ENCODE measurements around the gene UGT1A8. TPM values are rescaled to one million over a fixed set of nuclear protein-coding genes. Genes with fewer than 3 reads are reported as not detected.

Gene UGT1A8
- total and polyA plus RNA-seq, 9 donors: not detected

- intact Hi-C loops (cut with DNase I): no loop called here
- Histone ChIP-seq H3K4me1 (ENCODE audit: insufficient read depth) (no peaks in the 10 kb centered on the region), H3K27ac (no peak overlapping the region), H3K9me3 (no peaks in the 10 kb centered on the region), H3K36me3 (no peaks in the 10 kb centered on the region), H3K4me3 (no peak overlapping the region), H3K27me3 (no peaks in the 10 kb centered on the region)
- DNase-seq: no peak
- TF ChIP-seq POLR2A (IDR thresholded peaks at IDR 0.05) (no peak), CTCF (IDR thresholded peaks at IDR 0.05) (no peak), EP300 (IDR thresholded peaks at IDR 0.05) (no peak)
- 75 to 81% (median 80%) methylated on average over 3 of the region's 3 CpGs for WGBS, 3 donors
Observed at GRCh38 chr2:233598952-233599351, 18.5 kb upstream of the UGT1A8 start.

GRCh38 chr2:233600386-233600785 lies 17.0 kb upstream of the UGT1A8 start:
- Histone ChIP-seq H3K36me3 (no peaks in the 10 kb centered on the region), H3K4me1 (ENCODE audit: insufficient read depth) (no peaks in the 10 kb centered on the region), H3K27me3 (no peaks in the 10 kb centered on the region), H3K9me3 (no peaks in the 10 kb centered on the region), H3K27ac (no peak overlapping the region), H3K4me3 (no peak overlapping the region)
- WGBS, 3 donors: 65 to 79% (median 76%) methylated on average over 2 of the region's 2 CpGs
- TF ChIP-seq EP300 (IDR thresholded peaks at IDR 0.05): no peak
- TF ChIP-seq POLR2A (IDR thresholded peaks at IDR 0.05): no peak
- TF ChIP-seq CTCF (IDR thresholded peaks at IDR 0.05): no peak
- DNase-seq: no peak
- intact Hi-C loops (cut with DNase I): no loop called here

GRCh38 chr2:233602076-233602475 lies 15.4 kb upstream of the UGT1A8 start:
- TF ChIP-seq EP300 (IDR thresholded peaks at IDR 0.05) (no peak), POLR2A (IDR thresholded peaks at IDR 0.05) (no peak), CTCF (IDR thresholded peaks at IDR 0.05) (no peak)
- H3K4me1 ChIP-seq (ENCODE audit: insufficient read depth): no peaks in the 10 kb centered on the region
- H3K4me3 ChIP-seq: no peak overlapping the region
- no peak overlapping the region for H3K27ac ChIP-seq
- no peaks in the 10 kb centered on the region for H3K27me3 ChIP-seq
- no peaks in the 10 kb centered on the region for H3K36me3 ChIP-seq
- no peaks in the 10 kb centered on the region for H3K9me3 ChIP-seq
- WGBS, 3 donors: 94 to 95% (median 95%) methylated on average over 1 of the region's 1 CpG
- no peak for DNase-seq
- intact Hi-C loops (cut with DNase I): no loop called here

GRCh38 chr2:233603520-233603919 lies 13.9 kb upstream of the UGT1A8 start:
- Histone ChIP-seq H3K4me3 (no peak overlapping the region), H3K4me1 (ENCODE audit: insufficient read depth) (no peaks in the 10 kb centered on the region), H3K9me3 (no peaks in the 10 kb centered on the region), H3K36me3 (no peaks in the 10 kb centered on the region), H3K27me3 (no peaks in the 10 kb centered on the region), H3K27ac (no peak overlapping the region)
- 76 to 85% (median 77%) methylated on average over 4 of the region's 4 CpGs for WGBS, 3 donors
- DNase-seq: no peak
- intact Hi-C loops (cut with DNase I): no loop called here
- no peak for TF ChIP-seq POLR2A (IDR thresholded peaks at IDR 0.05)
- TF ChIP-seq EP300 (IDR thresholded peaks at IDR 0.05): no peak
- no peak for TF ChIP-seq CTCF (IDR thresholded peaks at IDR 0.05)

- TF ChIP-seq EP300 (IDR thresholded peaks at IDR 0.05): no peak
- TF ChIP-seq POLR2A (IDR thresholded peaks at IDR 0.05): no peak
- no peak for TF ChIP-seq CTCF (IDR thresholded peaks at IDR 0.05)
Observed at GRCh38 chr2:233604826-233605225, 12.6 kb upstream of the UGT1A8 start.

More at GRCh38 chr2:233604826-233605225, 12.6 kb upstream of the UGT1A8 start:
- Histone ChIP-seq H3K9me3 (no peaks in the 10 kb centered on the region), H3K27me3 (no peaks in the 10 kb centered on the region), H3K36me3 (no peaks in the 10 kb centered on the region), H3K4me1 (ENCODE audit: insufficient read depth) (no peaks in the 10 kb centered on the region), H3K4me3 (no peak overlapping the region), H3K27ac (no peak overlapping the region)
- 79 to 80% (median 80%) methylated on average over 3 of the region's 3 CpGs for WGBS, 3 donors
- intact Hi-C loops (cut with DNase I): no loop called here
- DNase-seq: no peak

Measured in ovary (tissue), 9 donors.